ENCODE results near the gene ZBTB20.

DNA sequence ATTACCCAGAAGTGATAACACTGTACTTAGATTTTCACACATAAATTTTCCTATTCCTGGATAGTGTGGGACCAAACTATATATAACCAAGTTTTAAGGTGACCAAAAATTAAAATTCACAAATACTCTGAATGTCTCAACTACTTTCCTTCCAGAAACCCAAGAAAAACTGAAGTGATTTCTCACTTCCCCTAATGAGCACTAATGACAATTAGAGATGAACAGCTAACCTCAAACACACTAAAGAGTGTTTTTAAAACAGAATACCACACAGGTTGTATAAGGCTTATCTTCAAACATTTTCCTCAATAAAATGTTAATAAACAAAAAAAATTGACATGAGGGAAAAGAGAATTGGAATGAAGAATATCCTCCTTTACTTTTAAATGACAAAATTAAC is 188.2 kb downstream of the ZBTB20 start:
- no peak for TF ChIP-seq CTCF (IDR thresholded peaks at IDR 0.05)
- no peak for TF ChIP-seq POLR2A (IDR thresholded peaks at IDR 0.05)
- TF ChIP-seq POLR2AphosphoS5 (IDR thresholded peaks at IDR 0.05): no peak
